Measurements from ENCODE around the gene PNPLA6. TPM values are rescaled to one million over a fixed set of nuclear protein-coding genes. Genes with fewer than 3 reads are reported as not detected.

PNPLA6 gene
- total RNA-seq, 1 experiment from 2014 or later: 176 TPM

DNA sequence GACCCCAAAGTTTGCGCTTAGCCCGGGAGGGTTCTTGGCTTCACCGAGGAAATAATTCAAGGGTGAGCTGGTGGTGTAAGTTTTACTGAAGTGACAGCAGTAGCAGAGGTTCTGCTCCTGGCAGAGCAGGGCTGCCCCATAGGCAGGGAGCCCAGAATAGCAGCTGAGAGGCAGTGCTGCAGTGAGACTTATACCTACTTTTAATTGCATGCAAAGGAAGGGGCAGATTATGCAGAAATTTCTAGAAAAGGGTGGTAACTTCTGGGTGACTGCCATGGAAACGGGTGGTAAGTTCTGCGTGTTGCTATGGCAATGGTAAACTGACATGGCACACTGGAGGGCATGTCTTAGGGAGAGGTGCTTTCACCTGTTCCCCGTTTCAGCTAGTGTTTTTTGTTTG is 42.6 kb downstream of the PNPLA6 start:
- BruUV-seq (replicated peaks): no TSS peak
- H3K27me3 ChIP-seq (ENCODE audit: control insufficient read depth, insufficient read depth, low read length): no peaks in the 10 kb centered on the region; the same call in 1 of the 2 replicates
- H3K4me3 ChIP-seq (ENCODE audit: low read depth in 2 of 2, low read length in 2 of 2): no peak overlapping the region
- H3K27ac ChIP-seq (ENCODE audit: low read length): no peak overlapping the region
- intact Hi-C loops (cut with micrococcal nuclease; ENCODE audit: unreplicated experiment): no loop called here
- in situ Hi-C loops (cut with HindIII; ENCODE audit: low pct_unique_long_range_greater_than_20kb, low sequenced_read_pairs): no loop called here
- ChIA-PET CTCF (no interaction called here), POLR2A (interaction anchor here (0.6 kb wide), 1 partner anchor 134 kb away, joined by 6 read pairs; no protein-coding TSS in a partner anchor)
- no peaks in the 10 kb centered on the region for H3K9me3 ChIP-seq (ENCODE audit: control insufficient read depth, insufficient read depth, low read depth, low read length)
- H3K4me1 ChIP-seq (ENCODE audit: control insufficient read depth, insufficient read depth, low read length): no peaks in the 10 kb centered on the region
- H3K36me3 ChIP-seq (ENCODE audit: control insufficient read depth, insufficient read depth, low read length): no peaks in the 10 kb centered on the region
- ATAC-seq: no peak
- TF ChIP-seq POLR2AphosphoS5 (IDR thresholded peaks at IDR 0.05; ENCODE audit: low read depth, low read length): no peak
- TF ChIP-seq, protein P1, sequence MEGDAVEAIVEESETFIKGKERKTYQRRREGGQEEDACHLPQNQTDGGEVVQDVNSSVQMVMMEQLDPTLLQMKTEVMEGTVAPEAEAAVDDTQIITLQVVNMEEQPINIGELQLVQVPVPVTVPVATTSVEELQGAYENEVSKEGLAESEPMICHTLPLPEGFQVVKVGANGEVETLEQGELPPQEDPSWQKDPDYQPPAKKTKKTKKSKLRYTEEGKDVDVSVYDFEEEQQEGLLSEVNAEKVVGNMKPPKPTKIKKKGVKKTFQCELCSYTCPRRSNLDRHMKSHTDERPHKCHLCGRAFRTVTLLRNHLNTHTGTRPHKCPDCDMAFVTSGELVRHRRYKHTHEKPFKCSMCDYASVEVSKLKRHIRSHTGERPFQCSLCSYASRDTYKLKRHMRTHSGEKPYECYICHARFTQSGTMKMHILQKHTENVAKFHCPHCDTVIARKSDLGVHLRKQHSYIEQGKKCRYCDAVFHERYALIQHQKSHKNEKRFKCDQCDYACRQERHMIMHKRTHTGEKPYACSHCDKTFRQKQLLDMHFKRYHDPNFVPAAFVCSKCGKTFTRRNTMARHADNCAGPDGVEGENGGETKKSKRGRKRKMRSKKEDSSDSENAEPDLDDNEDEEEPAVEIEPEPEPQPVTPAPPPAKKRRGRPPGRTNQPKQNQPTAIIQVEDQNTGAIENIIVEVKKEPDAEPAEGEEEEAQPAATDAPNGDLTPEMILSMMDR (IDR thresholded peaks at IDR 0.05): no peak
- no peak for TF ChIP-seq TCF7L2 (IDR thresholded peaks at IDR 0.05; ENCODE audit: low read depth, low read length)
- TF ChIP-seq, protein P2, sequence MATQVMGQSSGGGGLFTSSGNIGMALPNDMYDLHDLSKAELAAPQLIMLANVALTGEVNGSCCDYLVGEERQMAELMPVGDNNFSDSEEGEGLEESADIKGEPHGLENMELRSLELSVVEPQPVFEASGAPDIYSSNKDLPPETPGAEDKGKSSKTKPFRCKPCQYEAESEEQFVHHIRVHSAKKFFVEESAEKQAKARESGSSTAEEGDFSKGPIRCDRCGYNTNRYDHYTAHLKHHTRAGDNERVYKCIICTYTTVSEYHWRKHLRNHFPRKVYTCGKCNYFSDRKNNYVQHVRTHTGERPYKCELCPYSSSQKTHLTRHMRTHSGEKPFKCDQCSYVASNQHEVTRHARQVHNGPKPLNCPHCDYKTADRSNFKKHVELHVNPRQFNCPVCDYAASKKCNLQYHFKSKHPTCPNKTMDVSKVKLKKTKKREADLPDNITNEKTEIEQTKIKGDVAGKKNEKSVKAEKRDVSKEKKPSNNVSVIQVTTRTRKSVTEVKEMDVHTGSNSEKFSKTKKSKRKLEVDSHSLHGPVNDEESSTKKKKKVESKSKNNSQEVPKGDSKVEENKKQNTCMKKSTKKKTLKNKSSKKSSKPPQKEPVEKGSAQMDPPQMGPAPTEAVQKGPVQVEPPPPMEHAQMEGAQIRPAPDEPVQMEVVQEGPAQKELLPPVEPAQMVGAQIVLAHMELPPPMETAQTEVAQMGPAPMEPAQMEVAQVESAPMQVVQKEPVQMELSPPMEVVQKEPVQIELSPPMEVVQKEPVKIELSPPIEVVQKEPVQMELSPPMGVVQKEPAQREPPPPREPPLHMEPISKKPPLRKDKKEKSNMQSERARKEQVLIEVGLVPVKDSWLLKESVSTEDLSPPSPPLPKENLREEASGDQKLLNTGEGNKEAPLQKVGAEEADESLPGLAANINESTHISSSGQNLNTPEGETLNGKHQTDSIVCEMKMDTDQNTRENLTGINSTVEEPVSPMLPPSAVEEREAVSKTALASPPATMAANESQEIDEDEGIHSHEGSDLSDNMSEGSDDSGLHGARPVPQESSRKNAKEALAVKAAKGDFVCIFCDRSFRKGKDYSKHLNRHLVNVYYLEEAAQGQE (IDR thresholded peaks at IDR 0.05; ENCODE audit: insufficient read depth in 1 of 2, low read depth in 2 of 2, low read length in 1 of 2): no peak
- no peak for TF ChIP-seq SIN3A (IDR thresholded peaks at IDR 0.05; ENCODE audit: borderline replicate concordance, insufficient read depth, low read depth, low read length)
- no peak for DNase-seq (ENCODE audit: low read depth, low spot score)

DNA sequence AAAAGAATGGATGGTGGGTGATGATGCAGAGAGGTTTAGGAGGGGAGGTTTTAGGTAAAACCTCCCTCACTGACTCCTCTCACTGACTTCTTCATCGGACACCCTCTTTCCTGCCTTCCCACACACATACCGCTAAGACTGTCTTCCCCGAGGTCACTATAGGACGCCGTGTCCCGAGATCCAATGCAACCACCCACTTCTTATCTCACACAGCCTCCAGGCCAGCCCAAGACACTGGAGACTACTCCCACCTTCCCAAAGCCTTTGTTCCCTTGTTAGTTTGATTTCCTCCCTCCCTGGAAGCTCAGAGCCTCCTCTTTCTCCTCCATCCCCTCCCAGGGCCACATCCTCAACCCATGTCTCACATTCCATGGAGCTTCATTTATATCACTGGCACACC is 43.7 kb downstream of the PNPLA6 start:
- in situ Hi-C loops (cut with HindIII; ENCODE audit: low pct_unique_long_range_greater_than_20kb, low sequenced_read_pairs) (no loop called here), intact Hi-C loops (cut with micrococcal nuclease; ENCODE audit: unreplicated experiment) (no loop called here)
- Histone ChIP-seq H3K9me3 (ENCODE audit: control insufficient read depth, insufficient read depth, low read depth, low read length) (no peaks in the 10 kb centered on the region), H3K27me3 (ENCODE audit: control insufficient read depth, insufficient read depth, low read length) (no peaks in the 10 kb centered on the region; the same call in 1 of the 2 replicates), H3K27ac (ENCODE audit: low read length) (no peak overlapping the region), H3K4me3 (ENCODE audit: low read depth in 2 of 2, low read length in 2 of 2) (no peak overlapping the region), H3K4me1 (ENCODE audit: control insufficient read depth, insufficient read depth, low read length) (no peaks in the 10 kb centered on the region), H3K36me3 (ENCODE audit: control insufficient read depth, insufficient read depth, low read length) (no peaks in the 10 kb centered on the region)
- CTCF ChIA-PET: interaction anchor here (1.1 kb wide), 1 partner anchor 11 kb away, joined by 3 read pairs; no protein-coding TSS in a partner anchor
- no TSS peak for BruUV-seq (replicated peaks)
- POLR2A ChIA-PET: no interaction called here
- TF ChIP-seq POLR2AphosphoS5 (IDR thresholded peaks at IDR 0.05; ENCODE audit: low read depth, low read length): no peak
- no peak for TF ChIP-seq TCF7L2 (IDR thresholded peaks at IDR 0.05; ENCODE audit: low read depth, low read length)
- TF ChIP-seq, protein P1 (IDR thresholded peaks at IDR 0.05): no peak
- TF ChIP-seq, protein P2 (IDR thresholded peaks at IDR 0.05; ENCODE audit: insufficient read depth in 1 of 2, low read depth in 2 of 2, low read length in 1 of 2): no peak
- no peak for TF ChIP-seq SIN3A (IDR thresholded peaks at IDR 0.05; ENCODE audit: borderline replicate concordance, insufficient read depth, low read depth, low read length)
- no peak for DNase-seq (ENCODE audit: low read depth, low spot score)
- no peak for ATAC-seq

Data from Panc1 (cell line).